ENCODE data around the gene RALGPS1.

RALGPS1 gene

GRCh38 chr9:127264462-127265219, 350.1 kb downstream of the RALGPS1 start, which contains the start of gene GARNL3:
Gene GARNL3, plus strand, starts transcription at chr9:127264774. Its CDS starts 104 bp downstream, at chr9:127264878.
- no peak for DNase-seq (ENCODE audit: low read depth)

GRCh38 chr9:127267793-127268525, 353.4 kb downstream of the RALGPS1 start:
- no peak for DNase-seq (ENCODE audit: low read depth)

GRCh38 chr9:127269449-127269848, 354.9 kb downstream of the RALGPS1 start:
- no peak for DNase-seq (ENCODE audit: low read depth)

All from T-helper 22 cell (primary cell).